Spleen (tissue), 11 donors: ENCODE data around the gene FOXJ1. TPM values are rescaled to one million over a fixed set of nuclear protein-coding genes. Genes with fewer than 3 reads are reported as not detected.

Experiments used
- DNase-seq: peaks from one replicate; pipeline ENCODE4 v3.0.0-alpha.2; 2020
- H3K27ac ChIP-seq, 8 donors: fragments of 200-600 bp; sonication (generic) in 7 of 8; 1 replicate in 4 of 8; 2 replicates in 4 of 8; pipeline versions ENCODE4 v1.5.0 to v1.8.0; 2016 to 2021; ENCODE audit warnings: inconsistent platforms in 4 of 8, mild to moderate bottlenecking in 4 of 8, moderate library complexity in 1 of 8
- H3K27me3 ChIP-seq, 7 donors: fragments of 200-600 bp; sonication (generic) in 6 of 7; replicated peaks in 1 of 7; 1 replicate in 4 of 7; 2 replicates in 3 of 7; pipeline versions ENCODE4 v1.5.0 to v1.8.0; 2016 to 2021; ENCODE audit warnings: inconsistent platforms in 3 of 7, mild to moderate bottlenecking in 1 of 7
- H3K36me3 ChIP-seq, 6 donors: fragments of 200-600 bp; sonication (generic) in 5 of 6; 1 replicate in 4 of 6; 2 replicates in 2 of 6; pipeline versions ENCODE4 v1.5.0 to v1.8.0; 2016 to 2021; ENCODE audit warnings: inconsistent platforms in 2 of 6
- H3K4me1 ChIP-seq, 6 donors: fragments of 200-600 bp; sonication (generic) in 5 of 6; 1 replicate in 3 of 6; 2 replicates in 3 of 6; pipeline versions ENCODE4 v1.5.0 to v1.8.0; 2016 to 2021; ENCODE audit warnings: inconsistent platforms in 3 of 6
- H3K4me3 ChIP-seq, 8 donors: fragments of 200-600 bp; sonication (generic) in 7 of 8; 1 replicate in 4 of 8; 2 replicates in 4 of 8; pipeline versions ENCODE4 v1.5.0 to v1.8.0; 2016 to 2021; ENCODE audit warnings: inconsistent platforms in 4 of 8, mild to moderate bottlenecking in 4 of 8, moderate library complexity in 2 of 8
- H3K9me3 ChIP-seq, 8 donors: fragments of 200-600 bp; sonication (generic) in 7 of 8; 1 replicate in 4 of 8; 2 replicates in 4 of 8; pipeline versions ENCODE4 v1.5.0 to v1.8.0; 2016 to 2021; ENCODE audit warnings: inconsistent platforms in 4 of 8
- POLR2A ChIP-seq, 3 donors: fragments of 450-650 bp; IDR thresholded peaks; one replicate each; pipeline ENCODE4 v1.5.1; 2017; ENCODE audit warnings: antibody characterized with exemption in 3 of 3, mild to moderate bottlenecking in 1 of 3
- POLR2AphosphoS5 ChIP-seq, 3 donors: sonication (generic); formaldehyde crosslinking; IDR thresholded peaks; one replicate each; pipeline ENCODE4 v1.5.1; 2017; ENCODE audit warnings: antibody characterized with exemption in 3 of 3
- WGBS, 5 donors: extraction: QIAGEN DNeasy Blood & Tissue Kit in 3 of 5; methylation state at CpG; one replicate each; pipeline versions ENCODE4 v1.1.5 to v1.1.7; 2013 to 2018; 5-methylcytosine and 5-hydroxymethylcytosine counted together
- intact Hi-C: fragments of 100-400 bp; cut with DNase I; formaldehyde crosslinking; loops from one replicate; pipeline ENCODE4 v1.15.0; 2023; ENCODE audit warnings: low total_unique reads
- polyA plus RNA-seq, 3 donors: library from polyadenylated mRNA; stranded (reverse); fragments of 200-250 nt; gene quantifications; one replicate each; pipeline ENCODE4 v1.2.1, GENCODE V29; 2013
- total RNA-seq, 7 donors: library from RNA; depleted of rRNA in 3 of 7; stranded (reverse); fragments of >200 nt in 3 of 7; fragmentation: NEBNext Ultra II Directional in 4 of 7; extraction: Animal tissue kit (Norgen Biotek cat#: 25700) in 4 of 7; gene quantifications; one replicate each; pipeline versions ENCODE4 v1.1.0 to v1.2.1, GENCODE V29; 2016 to 2021
- TF ChIP-seq, protein P1 (sequence below), 11 experiments: fragments of 200-600 bp in 7 of 11; fragments of 450-650 bp in 4 of 11; sonication (generic) in 4 of 11; IDR thresholded peaks in 8 of 11; conservative IDR thresholded peaks in 3 of 11; 1 replicate in 7 of 11; 2 replicates in 4 of 11; pipeline versions ENCODE4 v1.4.0 to v1.8.0; 2016 to 2021; ENCODE audit warnings: antibody characterized with exemption in 11 of 11, inconsistent platforms in 4 of 11, mild to moderate bottlenecking in 1 of 11
- donor health status: healthy with polysubstance abuse.
- donor health status: DM: no; HTN: no; CAD: no; lungs with moderate emphysema.
- donor health status: DM: no; HTN: no; CAD: no.
- donor health status: Bipolar disorder and iron deficiency.
- donor health status: healthy.
- donor health status: DM: no; HTN: no; CAD: no.
- donor health status: DM: yes; HTN: yes; CAD: no.

FOXJ1 gene
- total and polyA plus RNA-seq, 10 donors = 0.05 to 0.13 TPM; not detected in 8

DNA sequence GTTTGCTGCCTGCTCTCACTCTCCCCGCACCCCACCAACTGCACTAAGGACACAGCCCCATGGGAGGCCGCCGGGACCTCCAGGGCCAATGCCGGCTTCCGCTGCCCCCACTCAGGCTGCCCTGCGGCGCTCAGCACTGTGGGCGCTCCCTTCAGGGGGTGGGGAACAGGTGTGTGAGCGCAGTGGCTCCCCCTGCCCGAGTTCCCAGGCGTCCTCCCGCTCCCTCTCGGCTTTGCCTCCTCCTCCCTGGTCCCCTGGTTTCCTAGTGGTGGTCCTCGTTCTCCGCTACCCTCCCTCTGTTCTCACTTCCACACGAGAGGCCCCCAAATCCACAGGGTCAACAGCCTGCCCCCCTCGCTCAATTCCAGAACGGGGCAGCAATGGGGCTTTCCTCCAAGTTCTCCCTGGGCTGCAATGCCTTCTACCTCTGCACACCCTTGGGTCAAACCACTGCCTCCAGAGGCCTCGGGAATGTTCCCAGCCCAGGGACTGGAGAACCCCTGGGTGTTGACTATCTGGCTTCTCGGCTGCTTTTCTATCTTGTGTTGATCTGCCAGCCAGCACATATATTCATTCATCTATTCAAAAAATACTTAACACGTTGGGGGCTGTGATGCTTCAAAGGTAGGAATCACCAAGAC is 9.9 kb downstream of the FOXJ1 start:
- no peaks in the 10 kb centered on the region for H3K36me3 ChIP-seq
- H3K4me3 ChIP-seq = no peak overlapping the region
- intact Hi-C loops = no loop called here
- TF ChIP-seq, protein P1, sequence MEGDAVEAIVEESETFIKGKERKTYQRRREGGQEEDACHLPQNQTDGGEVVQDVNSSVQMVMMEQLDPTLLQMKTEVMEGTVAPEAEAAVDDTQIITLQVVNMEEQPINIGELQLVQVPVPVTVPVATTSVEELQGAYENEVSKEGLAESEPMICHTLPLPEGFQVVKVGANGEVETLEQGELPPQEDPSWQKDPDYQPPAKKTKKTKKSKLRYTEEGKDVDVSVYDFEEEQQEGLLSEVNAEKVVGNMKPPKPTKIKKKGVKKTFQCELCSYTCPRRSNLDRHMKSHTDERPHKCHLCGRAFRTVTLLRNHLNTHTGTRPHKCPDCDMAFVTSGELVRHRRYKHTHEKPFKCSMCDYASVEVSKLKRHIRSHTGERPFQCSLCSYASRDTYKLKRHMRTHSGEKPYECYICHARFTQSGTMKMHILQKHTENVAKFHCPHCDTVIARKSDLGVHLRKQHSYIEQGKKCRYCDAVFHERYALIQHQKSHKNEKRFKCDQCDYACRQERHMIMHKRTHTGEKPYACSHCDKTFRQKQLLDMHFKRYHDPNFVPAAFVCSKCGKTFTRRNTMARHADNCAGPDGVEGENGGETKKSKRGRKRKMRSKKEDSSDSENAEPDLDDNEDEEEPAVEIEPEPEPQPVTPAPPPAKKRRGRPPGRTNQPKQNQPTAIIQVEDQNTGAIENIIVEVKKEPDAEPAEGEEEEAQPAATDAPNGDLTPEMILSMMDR (IDR thresholded peaks at IDR 0.05 in 8 of 11, conservative IDR thresholded peaks at IDR 0.05 in 3 of 11) = no peak
- TF ChIP-seq POLR2A (IDR thresholded peaks at IDR 0.05) (no peak), POLR2AphosphoS5 (IDR thresholded peaks at IDR 0.05) (no peak)
- WGBS, 5 donors = 78 to 85% (median 80%) methylated on average over 21 of the region's 21 CpGs
- peaks cover 0 to 28% (median 11%) of the 10 kb centered on the region in 6 donors for H3K4me1 ChIP-seq
- peaks cover 0 to 41% (median 0%) of the 10 kb centered on the region in 7 donors for H3K27me3 ChIP-seq
- DNase-seq = no peak
- no peaks in the 10 kb centered on the region for H3K9me3 ChIP-seq
- H3K27ac ChIP-seq = no peak overlapping the region

- Histone ChIP-seq H3K36me3 (no peaks in the 10 kb centered on the region), H3K4me1 (peaks cover 0 to 27% (median 11%) of the 10 kb centered on the region in 6 donors), H3K4me3 (no peak overlapping the region), H3K27me3 (peaks cover 0 to 34% (median 0%) of the 10 kb centered on the region in 7 donors), H3K9me3 (no peaks in the 10 kb centered on the region), H3K27ac (no peak overlapping the region)
- TF ChIP-seq, protein P1 (IDR thresholded peaks at IDR 0.05 in 8 of 11, conservative IDR thresholded peaks at IDR 0.05 in 3 of 11) = no peak
- TF ChIP-seq POLR2A (IDR thresholded peaks at IDR 0.05) (no peak), POLR2AphosphoS5 (IDR thresholded peaks at IDR 0.05) (no peak)
- 36 to 61% (median 41%) methylated on average over 12 to 13 of the region's 13 CpGs for WGBS, 5 donors
- DNase-seq = no peak
- intact Hi-C loops = no loop called here
Measured at GRCh38 chr17:76130473-76130872, 10.6 kb downstream of the FOXJ1 start.

GRCh38 chr17:76125922-76126321 is 15.1 kb downstream of the FOXJ1 start:
- Histone ChIP-seq H3K4me3 (no peak overlapping the region), H3K4me1 (peaks cover 5 to 20% (median 16%) of the 10 kb centered on the region in 6 donors), H3K27me3 (peaks cover 0 to 7% (median 0%) of the 10 kb centered on the region in 7 donors), H3K27ac (no peak overlapping the region), H3K9me3 (no peaks in the 10 kb centered on the region), H3K36me3 (no peaks in the 10 kb centered on the region)
- 94 to 100% (median 100%) methylated on average over 1 of the region's 1 CpG for WGBS, 5 donors
- TF ChIP-seq POLR2A (IDR thresholded peaks at IDR 0.05) (no peak), POLR2AphosphoS5 (IDR thresholded peaks at IDR 0.05) (no peak)
- TF ChIP-seq, protein P1 (IDR thresholded peaks at IDR 0.05 in 8 of 11, conservative IDR thresholded peaks at IDR 0.05 in 3 of 11) = no peak
- no peak for DNase-seq
- intact Hi-C loops = no loop called here

- DNase-seq = no peak
- WGBS, 5 donors = 83 to 90% (median 88%) methylated on average over 5 of the region's 5 CpGs
- peaks cover 0 to 5% (median 0%) of the 10 kb centered on the region in 7 donors for H3K27me3 ChIP-seq
- TF ChIP-seq POLR2AphosphoS5 (IDR thresholded peaks at IDR 0.05) (no peak), POLR2A (IDR thresholded peaks at IDR 0.05) (no peak)
- TF ChIP-seq, protein P1 (IDR thresholded peaks at IDR 0.05 in 8 of 11, conservative IDR thresholded peaks at IDR 0.05 in 3 of 11) = no peak
- intact Hi-C loops = no loop called here
- H3K4me1 ChIP-seq = peaks cover 5 to 25% (median 16%) of the 10 kb centered on the region in 6 donors
- H3K9me3 ChIP-seq = no peaks in the 10 kb centered on the region
- H3K4me3 ChIP-seq = no peak overlapping the region
- H3K36me3 ChIP-seq = no peaks in the 10 kb centered on the region
- no peak overlapping the region for H3K27ac ChIP-seq
Measured at GRCh38 chr17:76125391-76125675, 15.7 kb downstream of the FOXJ1 start.
